ENCODE results near the gene PRICKLE1. TPM values are rescaled to one million over a fixed set of nuclear protein-coding genes. Genes with fewer than 3 reads are reported as not detected.

The PRICKLE1 gene
- total RNA-seq, 1 experiment from 2014 or later = 20.1 TPM

GRCh38 chr12:42458575-42458974 is 131.0 kb downstream of the PRICKLE1 start:
- in situ Hi-C loops (cut with HindIII; ENCODE audit: low pct_unique_long_range_greater_than_20kb, low sequenced_read_pairs) (no loop called here), intact Hi-C loops (cut with micrococcal nuclease; ENCODE audit: unreplicated experiment) (no loop called here)
- Histone ChIP-seq H3K27me3 (ENCODE audit: control insufficient read depth, insufficient read depth, low read length) (no peaks in the 10 kb centered on the region), H3K9me3 (ENCODE audit: control insufficient read depth, insufficient read depth, low read depth, low read length) (no peaks in the 10 kb centered on the region), H3K4me3 (ENCODE audit: low read depth in 2 of 2, low read length in 2 of 2) (no peak overlapping the region), H3K4me1 (ENCODE audit: control insufficient read depth, insufficient read depth, low read length) (no peaks in the 10 kb centered on the region), H3K27ac (ENCODE audit: low read length) (no peak overlapping the region), H3K36me3 (ENCODE audit: control insufficient read depth, insufficient read depth, low read length) (no peaks in the 10 kb centered on the region)
- no TSS peak for BruUV-seq (replicated peaks)
- ATAC-seq (no peak), DNase-seq (ENCODE audit: low read depth, low spot score) (no peak)
- ChIA-PET POLR2A (no interaction called here), CTCF (no interaction called here)
- no peak for TF ChIP-seq REST (IDR thresholded peaks at IDR 0.05; ENCODE audit: insufficient read depth in 1 of 2, low read depth in 2 of 2, low read length in 1 of 2)
- no peak for TF ChIP-seq POLR2AphosphoS5 (IDR thresholded peaks at IDR 0.05; ENCODE audit: low read depth, low read length)
- TF ChIP-seq SIN3A (IDR thresholded peaks at IDR 0.05; ENCODE audit: borderline replicate concordance, insufficient read depth, low read depth, low read length) = no peak
- TF ChIP-seq CTCF (IDR thresholded peaks at IDR 0.05) = no peak
- TF ChIP-seq TCF7L2 (IDR thresholded peaks at IDR 0.05; ENCODE audit: low read depth, low read length) = no peak

- BruUV-seq (replicated peaks) = no TSS peak
- Histone ChIP-seq H3K9me3 (ENCODE audit: control insufficient read depth, insufficient read depth, low read depth, low read length) (no peaks in the 10 kb centered on the region), H3K27ac (ENCODE audit: low read length) (no peak overlapping the region), H3K27me3 (ENCODE audit: control insufficient read depth, insufficient read depth, low read length) (no peaks in the 10 kb centered on the region), H3K36me3 (ENCODE audit: control insufficient read depth, insufficient read depth, low read length) (no peaks in the 10 kb centered on the region), H3K4me1 (ENCODE audit: control insufficient read depth, insufficient read depth, low read length) (peaks cover 6% of the 10 kb centered on the region), H3K4me3 (ENCODE audit: low read depth in 2 of 2, low read length in 2 of 2) (no peak overlapping the region)
- in situ Hi-C loops (cut with HindIII; ENCODE audit: low pct_unique_long_range_greater_than_20kb, low sequenced_read_pairs) = no loop called here
- ATAC-seq (no peak), DNase-seq (ENCODE audit: low read depth, low spot score) (no peak)
- CTCF ChIA-PET = no interaction called here
- POLR2A ChIA-PET = no interaction called here
- no peak for TF ChIP-seq CTCF (IDR thresholded peaks at IDR 0.05)
- intact Hi-C loops (cut with micrococcal nuclease; ENCODE audit: unreplicated experiment) = no loop called here
Measured at GRCh38 chr12:42450248-42450647, 139.3 kb downstream of the PRICKLE1 start.

GRCh38 chr12:42448841-42449240 is 140.7 kb downstream of the PRICKLE1 start:
- no peak for ATAC-seq
- POLR2A ChIA-PET = no interaction called here
- no peaks in the 10 kb centered on the region for H3K9me3 ChIP-seq (ENCODE audit: control insufficient read depth, insufficient read depth, low read depth, low read length)
- BruUV-seq (replicated peaks) = no TSS peak
- DNase-seq (ENCODE audit: low read depth, low spot score) = no peak
- H3K27me3 ChIP-seq (ENCODE audit: control insufficient read depth, insufficient read depth, low read length) = no peaks in the 10 kb centered on the region
- in situ Hi-C loops (cut with HindIII; ENCODE audit: low pct_unique_long_range_greater_than_20kb, low sequenced_read_pairs) = no loop called here
- CTCF ChIA-PET = no interaction called here
- no peak overlapping the region for H3K27ac ChIP-seq (ENCODE audit: low read length)
- peaks cover 6% of the 10 kb centered on the region for H3K4me1 ChIP-seq (ENCODE audit: control insufficient read depth, insufficient read depth, low read length)
- TF ChIP-seq SIN3A (IDR thresholded peaks at IDR 0.05; ENCODE audit: borderline replicate concordance, insufficient read depth, low read depth, low read length) (no peak), POLR2AphosphoS5 (IDR thresholded peaks at IDR 0.05; ENCODE audit: low read depth, low read length) (no peak), TCF7L2 (IDR thresholded peaks at IDR 0.05; ENCODE audit: low read depth, low read length) (no peak), CTCF (IDR thresholded peaks at IDR 0.05) (no peak), REST (IDR thresholded peaks at IDR 0.05; ENCODE audit: insufficient read depth in 1 of 2, low read depth in 2 of 2, low read length in 1 of 2) (no peak)
- intact Hi-C loops (cut with micrococcal nuclease; ENCODE audit: unreplicated experiment) = no loop called here
- no peaks in the 10 kb centered on the region for H3K36me3 ChIP-seq (ENCODE audit: control insufficient read depth, insufficient read depth, low read length)
- no peak overlapping the region for H3K4me3 ChIP-seq (ENCODE audit: low read depth in 2 of 2, low read length in 2 of 2)
